Transverse colon (tissue), 4 donors: ENCODE data around the gene SIGLEC1. TPM values are rescaled to one million over a fixed set of nuclear protein-coding genes. Genes with fewer than 3 reads are reported as not detected.

Source experiments
- DNase-seq: peaks from one replicate; pipeline ENCODE4 v3.0.0-alpha.2; 2019
- H3K27ac ChIP-seq, 4 donors: fragments of 200-600 bp; sonication (generic); 2 replicates each; pipeline ENCODE4 v1.5.1; 2016 to 2018; ENCODE audit warnings: inconsistent platforms in 4 of 4
- H3K27me3 ChIP-seq: fragments of 200-600 bp; sonication (generic); 2 replicates; pipeline ENCODE4 v1.5.1; 2017; ENCODE audit warnings: inconsistent platforms
- H3K36me3 ChIP-seq, 4 donors: fragments of 200-600 bp; sonication (generic); 2 replicates each; pipeline ENCODE4 v1.5.1; 2017 to 2019; ENCODE audit warnings: inconsistent platforms in 4 of 4
- H3K4me1 ChIP-seq, 4 donors: fragments of 200-600 bp; sonication (generic); 2 replicates each; pipeline ENCODE4 v1.5.1; 2017 to 2020; ENCODE audit warnings: inconsistent platforms in 4 of 4
- H3K4me3 ChIP-seq, 4 donors: fragments of 200-600 bp; sonication (generic); 1 replicate in 1 of 4; 2 replicates in 3 of 4; pipeline versions ENCODE4 v1.5.1 to v1.6.1; 2017 to 2019; ENCODE audit warnings: inconsistent platforms in 4 of 4
- H3K9me3 ChIP-seq, 2 donors: fragments of 200-600 bp; sonication (generic); 2 replicates each; pipeline ENCODE4 v1.5.1; 2017 to 2019; ENCODE audit warnings: inconsistent platforms in 2 of 2
- CTCF ChIP-seq, 5 experiments: fragments of 200-600 bp in 3 of 5; fragments of 450-650 bp in 2 of 5; sonication (generic) in 3 of 5; IDR thresholded peaks; 1 replicate in 2 of 5; 2 replicates in 3 of 5; pipeline ENCODE4 v1.5.1; 2016 to 2017; ENCODE audit warnings: antibody characterized with exemption in 5 of 5, inconsistent platforms in 3 of 5, mild to moderate bottlenecking in 2 of 5, moderate library complexity in 1 of 5
- EP300 ChIP-seq: sonication (generic); formaldehyde crosslinking; IDR thresholded peaks from one replicate; pipeline ENCODE4 v1.6.1; 2017; ENCODE audit warnings: antibody characterized with exemption, low read depth
- POLR2A ChIP-seq: fragments of 450-650 bp; IDR thresholded peaks from one replicate; pipeline ENCODE4 v1.6.1; 2016; ENCODE audit warnings: antibody characterized with exemption, mild to moderate bottlenecking, moderate library complexity
- POLR2AphosphoS5 ChIP-seq, 3 donors: sonication (generic); formaldehyde crosslinking; IDR thresholded peaks; one replicate each; pipeline ENCODE4 v1.6.1; 2016; ENCODE audit warnings: antibody characterized with exemption in 3 of 3
- WGBS, 2 donors: methylation state at CpG; one replicate each; pipeline ENCODE4 v1.1.5; 2018; ENCODE audit warnings: low coverage in 1 of 2; 5-methylcytosine and 5-hydroxymethylcytosine counted together
- in situ Hi-C, 4 donors: fragments of 200-750 bp; cut with MboI; loops; one replicate each; pipeline versions ENCODE4 v1.15.0 to v1.15.1; 2017; ENCODE audit warnings: low sequenced_read_pairs in 3 of 4, low pct_ligation_motif_present in 1 of 4, low pct_unique_long_range_greater_than_20kb in 1 of 4
- intact Hi-C: fragments of 100-400 bp; cut with DNase I; formaldehyde crosslinking; loops from one replicate; pipeline ENCODE4 v1.15.1; 2023; ENCODE audit warnings: low total_unique reads
- total RNA-seq, 4 donors: library from RNA; depleted of rRNA; stranded (reverse); fragments of >200 nt; gene quantifications; one replicate each; pipeline ENCODE4 v1.1.0, GENCODE V29; 2016

Gene SIGLEC1
- total RNA-seq, 4 donors from 2014 or later = 2.2 to 17.6 (median 7.9) TPM

GRCh38 chr20:3728876-3729275 lies 16.5 kb upstream of the SIGLEC1 start:
- intact Hi-C loops = no loop called here
- H3K4me3 ChIP-seq = no peak overlapping the region
- no peaks in the 10 kb centered on the region for H3K36me3 ChIP-seq
- no peak for TF ChIP-seq POLR2AphosphoS5 (IDR thresholded peaks at IDR 0.05)
- no peak for TF ChIP-seq EP300
- no peak for TF ChIP-seq POLR2A
- no peak for TF ChIP-seq CTCF (IDR thresholded peaks at IDR 0.05)
- peaks cover 46% of the 10 kb centered on the region for H3K27me3 ChIP-seq
- no peaks in the 10 kb centered on the region for H3K9me3 ChIP-seq
- WGBS, 2 donors = 50% methylated on average over 1 of the region's 3 CpGs; no CpG with 5 or more reads in 1 of the 2 donors
- H3K4me1 ChIP-seq = peaks cover 0 to 1% (median under 1%) of the 10 kb centered on the region in 4 donors
- no peak overlapping the region for H3K27ac ChIP-seq
- no peak for DNase-seq
- in situ Hi-C loops = no loop called here

GRCh38 chr20:3728354-3728753 lies 16.0 kb upstream of the SIGLEC1 start:
- intact Hi-C loops (no loop called here), in situ Hi-C loops (no loop called here)
- DNase-seq = no peak
- no peak for TF ChIP-seq POLR2AphosphoS5 (IDR thresholded peaks at IDR 0.05)
- no peak for TF ChIP-seq CTCF (IDR thresholded peaks at IDR 0.05)
- no peak for TF ChIP-seq POLR2A
- no peak for TF ChIP-seq EP300
- 77% methylated on average over 5 of the region's 5 CpGs; no CpG with 5 or more reads in 1 of the 2 donors for WGBS, 2 donors
- Histone ChIP-seq H3K4me1 (no peaks in the 10 kb centered on the region), H3K27ac (peak overlapping the region in 2 of 4 donors; percentile 11 to 41), H3K4me3 (no peak overlapping the region), H3K36me3 (no peaks in the 10 kb centered on the region), H3K9me3 (no peaks in the 10 kb centered on the region), H3K27me3 (peaks cover 42% of the 10 kb centered on the region)

GRCh38 chr20:3727401-3728021 lies 15.1 kb upstream of the SIGLEC1 start:
- Histone ChIP-seq H3K27ac (peak overlapping the region; percentile 11 to 46 (median 39)), H3K27me3 (peaks cover 33% of the 10 kb centered on the region), H3K4me1 (no peaks in the 10 kb centered on the region), H3K9me3 (no peaks in the 10 kb centered on the region), H3K36me3 (no peaks in the 10 kb centered on the region), H3K4me3 (no peak overlapping the region)
- TF ChIP-seq POLR2A (no peak), EP300 (no peak), POLR2AphosphoS5 (IDR thresholded peaks at IDR 0.05) (no peak), CTCF (IDR thresholded peaks at IDR 0.05) (no peak)
- no peak for DNase-seq
- WGBS, 2 donors = 26 to 36% methylated on average over 6 to 11 of the region's 11 CpGs
- in situ Hi-C loops (no loop called here), intact Hi-C loops (no loop called here)

GRCh38 chr20:3724356-3724755 lies 12.0 kb upstream of the SIGLEC1 start:
- no peak for DNase-seq
- H3K27me3 ChIP-seq = peaks cover 20% of the 10 kb centered on the region

More at GRCh38 chr20:3724356-3724755, 12.0 kb upstream of the SIGLEC1 start:
- TF ChIP-seq POLR2AphosphoS5 (IDR thresholded peaks at IDR 0.05) (no peak), EP300 (no peak), CTCF (IDR thresholded peaks at IDR 0.05) (no peak), POLR2A (no peak)
- Histone ChIP-seq H3K4me3 (no peak overlapping the region), H3K4me1 (no peaks in the 10 kb centered on the region), H3K27ac (no peak overlapping the region), H3K36me3 (no peaks in the 10 kb centered on the region), H3K9me3 (no peaks in the 10 kb centered on the region)
- in situ Hi-C loops = no loop called here
- intact Hi-C loops = no loop called here
- WGBS, 2 donors = 59 to 67% methylated on average over 3 to 4 of the region's 4 CpGs
